OCI-LY3 (cell line): ENCODE results near the gene RPH3AL.

Experiments used
- EZH2phosphoT487 ChIP-seq: fragments of 200-600 bp; shearing (Covaris generic); IDR thresholded peaks from 2 replicates; pipeline ENCODE4 v1.6.1; 2018; ENCODE audit warnings: antibody characterized with exemption, mixed run types, low read depth
- TF ChIP-seq, protein P1 (sequence below): fragments of 200-600, 300-600 bp; sonication (generic); IDR thresholded peaks from 2 replicates; pipeline ENCODE4 v1.5.1; 2014; ENCODE audit warnings: antibody characterized with exemption, low read length, low read depth

DNA sequence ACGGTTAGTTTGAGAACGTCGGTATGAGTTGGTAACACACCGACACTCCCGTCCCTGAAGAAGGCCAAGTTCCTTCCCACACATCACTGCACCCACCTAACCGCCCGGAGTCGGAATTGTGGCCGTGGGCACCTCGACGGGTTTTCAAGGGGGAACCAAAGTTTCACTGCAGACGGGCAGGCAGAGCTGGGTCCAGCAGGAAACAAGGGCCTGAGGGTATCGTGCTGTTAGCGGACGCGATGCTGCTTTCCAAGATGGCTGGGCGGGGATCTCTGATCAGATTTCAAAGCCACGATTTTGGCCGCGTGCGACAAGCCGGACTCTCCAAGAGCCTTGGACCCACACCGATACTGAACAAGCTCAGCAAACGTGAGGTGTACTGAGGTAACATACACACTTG, 88.8 kb downstream of the RPH3AL start:
- TF ChIP-seq, protein P1, sequence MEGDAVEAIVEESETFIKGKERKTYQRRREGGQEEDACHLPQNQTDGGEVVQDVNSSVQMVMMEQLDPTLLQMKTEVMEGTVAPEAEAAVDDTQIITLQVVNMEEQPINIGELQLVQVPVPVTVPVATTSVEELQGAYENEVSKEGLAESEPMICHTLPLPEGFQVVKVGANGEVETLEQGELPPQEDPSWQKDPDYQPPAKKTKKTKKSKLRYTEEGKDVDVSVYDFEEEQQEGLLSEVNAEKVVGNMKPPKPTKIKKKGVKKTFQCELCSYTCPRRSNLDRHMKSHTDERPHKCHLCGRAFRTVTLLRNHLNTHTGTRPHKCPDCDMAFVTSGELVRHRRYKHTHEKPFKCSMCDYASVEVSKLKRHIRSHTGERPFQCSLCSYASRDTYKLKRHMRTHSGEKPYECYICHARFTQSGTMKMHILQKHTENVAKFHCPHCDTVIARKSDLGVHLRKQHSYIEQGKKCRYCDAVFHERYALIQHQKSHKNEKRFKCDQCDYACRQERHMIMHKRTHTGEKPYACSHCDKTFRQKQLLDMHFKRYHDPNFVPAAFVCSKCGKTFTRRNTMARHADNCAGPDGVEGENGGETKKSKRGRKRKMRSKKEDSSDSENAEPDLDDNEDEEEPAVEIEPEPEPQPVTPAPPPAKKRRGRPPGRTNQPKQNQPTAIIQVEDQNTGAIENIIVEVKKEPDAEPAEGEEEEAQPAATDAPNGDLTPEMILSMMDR: no peak
- no peak for TF ChIP-seq EZH2phosphoT487
